GM21529 (cell line): Measurements from ENCODE around the gene NCOR1.
"Not testable (repeated sequence)": the region's sequence is repeated elsewhere in the genome, so short reads cannot be mapped to it uniquely, and the experiment has no call there.

Experiments
- ATAC-seq: cut with Tn5 transposase; IDR thresholded peaks from one replicate; pipeline ENCODE4 v1.9.1; 2021; ENCODE audit not compliant: unreplicated experiment

The NCOR1 gene

GRCh38 chr17:16152326-16152725, 63.0 kb downstream of the NCOR1 start:
- not testable (repeated sequence) for ATAC-seq

GRCh38 chr17:16150251-16150856, 65.0 kb downstream of the NCOR1 start:
- ATAC-seq = no peak

- no peak for ATAC-seq
Measured at GRCh38 chr17:16148596-16148995, 66.7 kb downstream of the NCOR1 start.

GRCh38 chr17:16145319-16145890, 69.9 kb downstream of the NCOR1 start:
- ATAC-seq = not testable (repeated sequence)

- ATAC-seq = no peak
Measured at GRCh38 chr17:16141685-16142084, 73.6 kb downstream of the NCOR1 start.

- no peak for ATAC-seq
Measured at GRCh38 chr17:16140854-16141253, 74.5 kb downstream of the NCOR1 start.

GRCh38 chr17:16135461-16135860, 79.9 kb downstream of the NCOR1 start:
- ATAC-seq = no peak

- ATAC-seq = no peak
Measured at GRCh38 chr17:16131593-16131992, 83.7 kb downstream of the NCOR1 start.

GRCh38 chr17:16129441-16130205, 85.7 kb downstream of the NCOR1 start:
- no peak for ATAC-seq

GRCh38 chr17:16123531-16123930, 91.8 kb downstream of the NCOR1 start:
- ATAC-seq = no peak

- no peak for ATAC-seq
Measured at GRCh38 chr17:16122697-16123434, 92.5 kb downstream of the NCOR1 start.

GRCh38 chr17:16121915-16122314, 93.4 kb downstream of the NCOR1 start:
- no peak for ATAC-seq

GRCh38 chr17:16120937-16121336, 94.4 kb downstream of the NCOR1 start:
- ATAC-seq = no peak

- ATAC-seq = no peak
Measured at GRCh38 chr17:16117149-16117548, 98.2 kb downstream of the NCOR1 start.

GRCh38 chr17:16115077-16115698, 100.1 kb downstream of the NCOR1 start:
- not testable (repeated sequence) for ATAC-seq

GRCh38 chr17:16108871-16109270, 106.5 kb downstream of the NCOR1 start:
- ATAC-seq = no peak

GRCh38 chr17:16108386-16108785, 106.9 kb downstream of the NCOR1 start:
- no peak for ATAC-seq

- ATAC-seq = no peak
Measured at GRCh38 chr17:16107165-16107770, 108.1 kb downstream of the NCOR1 start.

GRCh38 chr17:16106161-16106891, 109.0 kb downstream of the NCOR1 start:
- ATAC-seq = no peak

GRCh38 chr17:16104189-16104588, 111.1 kb downstream of the NCOR1 start:
- ATAC-seq = no peak
